T-helper 2 cell treated with Interferon-gamma antibody and Interleukin-4, amounts not matched to agents 5 μg/mL and 100 μg/mL, for 36 hours (primary cell): Measurements from ENCODE around the gene ALOX15.
A peak's percentile ranks its signal among the peaks of the same experiment; 100 is the strongest.
"Not testable (repeated sequence)": the region's sequence is repeated elsewhere in the genome, so short reads cannot be mapped to it uniquely, and the experiment has no call there.

Experiments
- DNase-seq: peaks from one replicate; pipeline ENCODE4 v3.0.0; 2021; ENCODE audit warnings: low spot score
- H3K27ac Mint-ChIP-seq: one replicate; pipeline ENCODE4 v1.8.0; 2021; ENCODE audit warnings: mild to moderate bottlenecking, mixed read lengths
- H3K27me3 Mint-ChIP-seq: one replicate; pipeline ENCODE4 v1.8.0; 2021; ENCODE audit warnings: low read depth, mixed read lengths
- H3K36me3 Mint-ChIP-seq: one replicate; pipeline ENCODE4 v1.8.0; 2021; ENCODE audit warnings: low read depth, mixed read lengths
- H3K4me1 Mint-ChIP-seq: one replicate; pipeline ENCODE4 v1.8.0; 2021; ENCODE audit warnings: low read depth, mixed read lengths
- H3K4me3 Mint-ChIP-seq: one replicate; pipeline ENCODE4 v1.8.0; 2022; ENCODE audit warnings: mild to moderate bottlenecking, moderate library complexity, mixed read lengths
- H3K9me3 Mint-ChIP-seq: one replicate; pipeline ENCODE4 v1.8.0; 2021; ENCODE audit warnings: mixed read lengths

Gene ALOX15

GRCh38 chr17:4590042-4590441 is 51.4 kb downstream of the ALOX15 start:
- not testable (repeated sequence) for H3K9me3 Mint-ChIP-seq, H3K4me1 Mint-ChIP-seq, DNase-seq, H3K36me3 Mint-ChIP-seq, H3K4me3 Mint-ChIP-seq, H3K27ac Mint-ChIP-seq
- peaks cover 23% of the 10 kb centered on the region for H3K27me3 Mint-ChIP-seq

GRCh38 chr17:4588898-4589625 is 52.4 kb downstream of the ALOX15 start:
- H3K4me1 Mint-ChIP-seq: no peaks in the 10 kb centered on the region

GRCh38 chr17:4588391-4588790 is 53.1 kb downstream of the ALOX15 start:
- Mint-ChIP-seq H3K9me3 (no peaks in the 10 kb centered on the region), H3K36me3 (no peaks in the 10 kb centered on the region), H3K27me3 (peaks cover 31% of the 10 kb centered on the region), H3K4me1 (peaks cover 2% of the 10 kb centered on the region), H3K27ac (no peak overlapping the region), H3K4me3 (no peak overlapping the region)
- no peak for DNase-seq

More at GRCh38 chr17:4588898-4589625, 52.4 kb downstream of the ALOX15 start:
- no peak overlapping the region for H3K4me3 Mint-ChIP-seq
- no peaks in the 10 kb centered on the region for H3K9me3 Mint-ChIP-seq
- peaks cover 25% of the 10 kb centered on the region for H3K27me3 Mint-ChIP-seq
- no peak overlapping the region for H3K27ac Mint-ChIP-seq
- DNase-seq: no peak
- H3K36me3 Mint-ChIP-seq: no peaks in the 10 kb centered on the region

GRCh38 chr17:4587803-4588202 is 53.7 kb downstream of the ALOX15 start:
- peaks cover 2% of the 10 kb centered on the region for H3K4me1 Mint-ChIP-seq

GRCh38 chr17:4587195-4587594 is 54.3 kb downstream of the ALOX15 start:
- no peak overlapping the region for H3K27ac Mint-ChIP-seq
- H3K4me1 Mint-ChIP-seq: peaks cover 2% of the 10 kb centered on the region
- no peak for DNase-seq
- no peaks in the 10 kb centered on the region for H3K9me3 Mint-ChIP-seq
- peaks cover 41% of the 10 kb centered on the region for H3K27me3 Mint-ChIP-seq
- H3K4me3 Mint-ChIP-seq: no peak overlapping the region
- no peaks in the 10 kb centered on the region for H3K36me3 Mint-ChIP-seq

More at GRCh38 chr17:4587803-4588202, 53.7 kb downstream of the ALOX15 start:
- Mint-ChIP-seq H3K9me3 (no peaks in the 10 kb centered on the region), H3K27ac (no peak overlapping the region), H3K36me3 (no peaks in the 10 kb centered on the region), H3K4me3 (no peak overlapping the region), H3K27me3 (peaks cover 37% of the 10 kb centered on the region)
- no peak for DNase-seq

GRCh38 chr17:4586043-4586442 is 55.4 kb downstream of the ALOX15 start:
- Mint-ChIP-seq H3K9me3 (no peaks in the 10 kb centered on the region), H3K27ac (no peak overlapping the region), H3K36me3 (no peaks in the 10 kb centered on the region), H3K4me3 (no peak overlapping the region), H3K4me1 (peaks cover 2% of the 10 kb centered on the region), H3K27me3 (peaks cover 45% of the 10 kb centered on the region)
- DNase-seq: no peak

GRCh38 chr17:4585638-4585994 is 55.9 kb downstream of the ALOX15 start:
- H3K4me3 Mint-ChIP-seq: no peak overlapping the region
- DNase-seq: no peak
- H3K4me1 Mint-ChIP-seq: peaks cover 2% of the 10 kb centered on the region
- H3K27me3 Mint-ChIP-seq: peaks cover 45% of the 10 kb centered on the region
- no peak overlapping the region for H3K27ac Mint-ChIP-seq
- no peaks in the 10 kb centered on the region for H3K36me3 Mint-ChIP-seq
- no peaks in the 10 kb centered on the region for H3K9me3 Mint-ChIP-seq

- Mint-ChIP-seq H3K4me3 (no peak overlapping the region), H3K27me3 (peaks cover 40% of the 10 kb centered on the region), H3K4me1 (peaks cover 2% of the 10 kb centered on the region)
Observed at GRCh38 chr17:4584917-4585637, 56.4 kb downstream of the ALOX15 start.

GRCh38 chr17:4584101-4584916 is 57.2 kb downstream of the ALOX15 start, which contains the start of gene SMTNL2:
SMTNL2 (plus strand) TSS chr17:4584529; CDS start chr17:4584606, 77 bp downstream.
- Mint-ChIP-seq H3K4me1 (peaks cover 2% of the 10 kb centered on the region), H3K9me3 (no peaks in the 10 kb centered on the region), H3K27ac (no peak within 1 kb of the TSS), H3K4me3 (peak within 1 kb of the TSS; percentile 64), H3K36me3 (no peaks in the 10 kb centered on the region), H3K27me3 (peaks cover 40% of the 10 kb centered on the region)
- no peak for DNase-seq

More at GRCh38 chr17:4584917-4585637, 56.4 kb downstream of the ALOX15 start:
- no peak for DNase-seq
- Mint-ChIP-seq H3K36me3 (no peaks in the 10 kb centered on the region), H3K27ac (no peak overlapping the region), H3K9me3 (no peaks in the 10 kb centered on the region)

GRCh38 chr17:4583782-4584100 is 57.7 kb downstream of the ALOX15 start:
- no peak for DNase-seq
- Mint-ChIP-seq H3K27me3 (peaks cover 40% of the 10 kb centered on the region), H3K4me3 (peak overlapping the region; percentile 64), H3K36me3 (no peaks in the 10 kb centered on the region), H3K27ac (no peak overlapping the region), H3K4me1 (peaks cover 2% of the 10 kb centered on the region), H3K9me3 (no peaks in the 10 kb centered on the region)

GRCh38 chr17:4583206-4583605 is 58.3 kb downstream of the ALOX15 start:
- H3K27ac Mint-ChIP-seq: no peak overlapping the region
- no peak for DNase-seq
- H3K36me3 Mint-ChIP-seq: no peaks in the 10 kb centered on the region
- H3K4me3 Mint-ChIP-seq: no peak overlapping the region
- H3K9me3 Mint-ChIP-seq: no peaks in the 10 kb centered on the region
- peaks cover 2% of the 10 kb centered on the region for H3K4me1 Mint-ChIP-seq
- peaks cover 40% of the 10 kb centered on the region for H3K27me3 Mint-ChIP-seq

GRCh38 chr17:4582691-4583090 is 58.8 kb downstream of the ALOX15 start:
- H3K4me3 Mint-ChIP-seq: no peak overlapping the region
- H3K4me1 Mint-ChIP-seq: peaks cover 2% of the 10 kb centered on the region
- DNase-seq: no peak
- H3K27ac Mint-ChIP-seq: no peak overlapping the region
- H3K9me3 Mint-ChIP-seq: no peaks in the 10 kb centered on the region
- H3K36me3 Mint-ChIP-seq: no peaks in the 10 kb centered on the region
- H3K27me3 Mint-ChIP-seq: peaks cover 40% of the 10 kb centered on the region

GRCh38 chr17:4582101-4582501 is 59.4 kb downstream of the ALOX15 start:
- peaks cover 40% of the 10 kb centered on the region for H3K27me3 Mint-ChIP-seq
- no peak overlapping the region for H3K4me3 Mint-ChIP-seq
- H3K27ac Mint-ChIP-seq: no peak overlapping the region
- no peak for DNase-seq
- H3K4me1 Mint-ChIP-seq: peaks cover 2% of the 10 kb centered on the region
- no peaks in the 10 kb centered on the region for H3K36me3 Mint-ChIP-seq
- H3K9me3 Mint-ChIP-seq: no peaks in the 10 kb centered on the region
